ENCODE results near the gene CCR6.
A peak's percentile ranks its signal among the peaks of the same experiment; 100 is the strongest.

Gene CCR6

DNA sequence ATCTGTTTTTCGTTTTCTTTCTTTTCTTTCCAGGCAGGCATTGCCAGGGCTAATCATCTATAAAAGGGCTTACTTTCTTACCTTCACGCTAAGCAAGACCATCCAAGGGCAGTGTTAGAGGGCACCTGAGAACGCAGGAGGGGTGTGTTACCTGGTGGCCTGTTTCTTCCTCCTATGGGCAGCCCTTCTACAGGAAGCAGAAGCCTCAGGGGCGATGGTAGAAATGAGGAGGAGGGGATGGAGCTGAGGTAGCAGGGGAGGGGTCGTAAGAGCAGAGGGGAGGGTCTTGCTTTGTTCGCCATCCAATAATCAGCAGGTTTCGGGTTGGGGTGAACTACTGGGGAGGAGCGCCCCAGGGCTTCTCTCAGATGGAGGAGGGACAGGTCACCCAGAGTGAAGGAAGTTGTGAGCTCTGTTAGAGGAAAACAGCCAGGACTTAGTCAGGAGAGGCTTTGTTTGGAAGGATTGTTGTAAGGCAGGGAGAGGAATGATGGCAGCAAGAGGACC is 1.5 kb upstream of the CCR6 start:
- DNase-seq, result no peak

DNA sequence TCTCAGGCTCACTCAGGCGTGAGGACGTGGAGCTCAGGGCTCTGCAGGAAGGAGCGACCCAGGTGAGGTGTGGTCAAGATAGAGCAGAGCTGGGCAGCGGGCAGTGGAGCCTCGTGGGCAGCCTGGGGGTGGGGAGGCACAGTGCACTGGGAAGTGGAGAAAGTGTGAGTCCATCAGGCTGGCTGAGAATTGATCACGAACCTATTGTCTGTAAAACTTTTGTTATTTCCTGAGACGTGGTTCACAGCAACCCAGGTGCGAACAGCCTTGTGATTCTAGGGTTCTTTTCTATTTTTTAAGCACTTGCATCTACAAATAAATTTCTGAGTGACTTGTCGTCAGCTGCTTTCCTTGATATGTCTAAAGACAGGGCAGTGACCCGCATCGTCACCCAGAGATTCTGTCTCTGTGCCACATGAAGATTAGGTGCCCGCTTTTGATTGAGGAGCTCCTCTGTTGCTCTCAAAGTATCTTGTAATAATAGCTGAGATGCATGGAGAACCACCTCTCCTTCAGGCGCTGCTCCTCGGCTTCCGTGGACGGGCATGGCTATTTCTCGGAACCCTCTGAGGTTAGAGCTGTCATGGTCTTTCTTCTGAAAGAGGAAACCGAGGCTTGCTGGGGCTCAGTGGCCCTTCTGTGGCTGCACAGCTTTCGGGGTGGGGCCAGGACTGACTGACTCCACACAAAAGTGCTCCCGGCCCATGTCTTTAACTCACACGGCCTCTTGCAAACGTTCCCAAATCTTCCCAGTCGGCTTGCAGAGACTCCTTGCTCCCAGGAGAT is 662 bp upstream of the CCR6 start:
- DNase-seq, result peak; percentile 63

DNA sequence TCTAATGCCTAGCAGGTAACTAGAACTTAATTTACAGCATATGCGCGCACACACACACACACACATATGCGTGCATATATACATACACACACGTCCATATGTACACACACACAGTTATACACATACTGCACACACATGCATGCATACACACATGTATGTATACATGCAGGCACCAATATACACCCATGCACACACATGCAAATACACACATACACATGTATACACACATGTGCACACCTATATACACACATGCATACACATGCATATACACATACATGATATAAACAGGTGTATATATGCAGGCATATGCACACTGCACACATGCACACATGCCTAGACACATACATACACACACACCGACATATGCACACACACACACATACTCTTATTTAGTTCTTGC is 1.9 kb downstream of the CCR6 start:
- DNase-seq, result no peak

DNA sequence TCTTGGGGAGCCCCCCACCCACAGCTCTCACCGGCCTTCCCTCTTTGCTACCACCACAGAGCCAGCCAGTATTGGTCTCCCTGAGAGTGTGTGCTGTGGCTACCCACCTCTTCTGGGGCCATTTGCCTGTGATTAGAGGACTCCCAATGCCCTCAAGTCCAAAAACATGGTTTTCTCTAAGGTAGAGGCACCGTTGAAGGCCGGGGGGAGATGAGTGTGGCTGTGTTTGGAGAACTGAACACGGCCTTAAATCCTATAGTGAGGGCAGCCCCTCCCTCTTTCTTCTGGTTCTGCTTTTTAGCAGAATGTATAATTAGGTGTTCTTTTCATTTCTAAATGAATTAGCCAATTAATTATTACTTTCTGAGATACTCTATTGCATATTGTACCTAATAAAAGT is 2.5 kb downstream of the CCR6 start:
- DNase-seq, result peak; percentile 21

DNA sequence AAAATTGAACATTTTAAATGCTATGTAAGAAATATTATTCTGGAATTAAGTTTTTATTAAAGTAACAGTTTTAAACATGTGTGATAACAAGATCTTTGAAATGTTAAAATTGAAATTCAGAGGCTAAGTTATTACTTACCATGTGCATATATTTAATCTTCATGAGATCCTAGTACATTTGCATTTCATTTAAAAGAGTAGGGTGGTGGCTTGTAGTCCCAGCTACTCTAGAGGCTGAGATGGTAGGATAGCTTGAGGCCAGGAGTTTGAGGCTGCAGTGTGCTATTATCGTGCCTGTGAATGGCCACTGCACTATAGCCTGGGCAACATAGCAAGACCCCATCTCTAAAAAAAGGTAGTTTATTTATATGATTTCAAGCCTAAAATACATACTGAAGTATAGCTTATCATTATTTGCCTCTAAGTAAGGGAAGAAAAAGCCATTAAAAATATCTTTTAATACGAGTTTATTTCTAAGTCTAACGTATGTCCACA is 3.0 kb downstream of the CCR6 start:
- no peak for DNase-seq

DNA sequence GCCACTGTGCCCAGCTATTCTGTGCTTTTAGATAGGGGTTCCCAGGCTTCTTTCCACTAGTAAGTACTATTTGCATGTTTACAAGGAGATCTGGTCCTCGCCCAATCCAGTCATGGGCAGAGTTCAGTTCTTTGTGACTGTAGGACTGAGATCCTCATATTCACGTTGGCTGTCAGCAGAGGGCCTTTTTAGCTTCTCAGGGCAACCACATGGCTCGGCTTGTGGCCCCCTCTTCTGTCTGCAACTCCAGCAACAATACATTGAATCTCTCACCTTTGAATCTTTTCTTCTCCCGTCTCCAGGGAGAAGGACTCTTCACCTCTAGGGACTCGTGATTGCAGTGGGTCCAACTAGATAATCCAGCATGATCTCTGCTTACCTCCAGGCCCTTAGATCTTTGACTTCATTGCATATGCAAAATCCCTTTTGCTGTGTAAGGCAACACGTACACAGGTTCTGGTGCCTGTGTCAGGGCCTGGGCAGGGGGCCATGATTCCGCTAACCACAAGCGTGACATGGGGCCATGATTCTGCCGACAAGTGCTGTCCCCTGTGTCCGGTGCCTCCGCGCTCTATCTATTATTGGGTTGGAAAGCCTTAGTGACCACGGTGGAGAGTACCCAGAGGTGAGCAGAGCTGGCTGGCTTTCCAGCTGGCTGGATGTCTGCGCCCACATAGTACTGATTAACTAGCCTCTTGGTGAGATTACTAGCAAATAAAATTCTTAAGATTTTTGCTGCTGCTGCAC is 5.1 kb downstream of the CCR6 start:
- DNase-seq, result no peak

DNA sequence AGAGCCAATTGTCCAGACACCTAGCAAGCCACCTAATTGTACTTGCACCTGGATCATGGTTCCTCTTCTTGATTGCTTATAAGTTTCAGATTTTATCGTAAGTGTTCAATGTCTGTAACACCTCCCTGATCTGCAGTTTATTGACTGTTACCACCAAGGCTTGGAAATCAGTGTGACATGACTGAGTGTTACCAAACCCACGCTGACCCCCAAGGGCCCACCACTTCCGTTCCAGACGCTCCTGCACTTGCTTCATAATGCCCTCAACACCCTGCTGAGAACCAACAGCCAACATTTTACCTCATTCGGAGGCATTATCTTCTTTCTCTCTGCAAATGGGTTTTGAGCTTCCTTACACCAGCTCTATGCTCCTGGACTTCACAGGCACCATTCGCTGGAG is 6.3 kb downstream of the CCR6 start:
- no peak for DNase-seq

DNA sequence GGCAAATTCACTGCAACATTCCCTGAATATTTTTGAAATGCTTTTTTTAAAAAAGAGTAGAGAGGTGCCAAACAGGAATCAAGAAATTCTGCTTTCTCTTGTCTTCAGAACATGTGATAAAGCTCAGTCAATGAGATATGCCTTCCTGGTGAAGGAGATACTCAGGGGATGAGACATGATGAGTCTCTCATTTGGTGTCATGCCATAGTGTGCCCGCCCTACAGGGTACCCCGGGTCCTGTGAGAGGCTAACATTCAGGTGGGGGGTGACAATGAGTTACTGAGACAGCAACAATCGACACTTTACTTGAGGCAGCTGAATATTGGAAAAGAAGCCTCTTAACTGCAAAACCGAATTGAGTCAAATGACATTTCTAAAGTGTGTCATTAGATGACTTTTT is 6.7 kb downstream of the CCR6 start:
- no peak for DNase-seq

DNA sequence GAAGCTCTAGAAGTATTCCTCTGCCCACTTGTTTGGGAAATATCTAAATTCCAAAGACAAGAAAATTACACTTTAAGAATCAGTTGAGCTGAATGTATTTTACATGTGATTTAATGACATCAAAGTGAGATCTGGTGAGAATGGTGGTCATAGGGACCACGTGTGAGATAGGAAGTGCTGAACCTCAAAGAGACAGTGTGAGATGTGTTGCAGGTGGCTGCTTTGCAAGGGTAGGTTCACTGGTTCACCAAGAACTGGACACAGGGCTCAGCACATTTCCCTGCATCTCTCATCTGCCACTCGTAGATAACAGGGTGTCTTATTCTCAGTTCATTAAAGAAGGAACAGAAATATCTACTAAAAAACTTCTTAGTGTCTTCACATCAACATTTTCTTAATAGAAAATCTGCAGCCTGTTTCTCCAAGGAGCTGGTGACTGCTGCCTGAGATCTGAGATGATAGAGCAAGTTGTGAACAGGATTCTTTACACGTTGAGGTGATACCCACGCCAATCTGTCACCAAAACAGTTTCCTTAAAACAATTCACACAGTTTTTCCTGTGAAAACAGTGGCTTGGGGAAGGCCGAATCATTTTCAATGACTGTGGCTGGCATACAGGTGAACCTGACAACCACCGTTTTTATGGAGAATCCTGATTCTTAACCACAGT is 7.2 kb downstream of the CCR6 start:
- no peak for DNase-seq

DNA sequence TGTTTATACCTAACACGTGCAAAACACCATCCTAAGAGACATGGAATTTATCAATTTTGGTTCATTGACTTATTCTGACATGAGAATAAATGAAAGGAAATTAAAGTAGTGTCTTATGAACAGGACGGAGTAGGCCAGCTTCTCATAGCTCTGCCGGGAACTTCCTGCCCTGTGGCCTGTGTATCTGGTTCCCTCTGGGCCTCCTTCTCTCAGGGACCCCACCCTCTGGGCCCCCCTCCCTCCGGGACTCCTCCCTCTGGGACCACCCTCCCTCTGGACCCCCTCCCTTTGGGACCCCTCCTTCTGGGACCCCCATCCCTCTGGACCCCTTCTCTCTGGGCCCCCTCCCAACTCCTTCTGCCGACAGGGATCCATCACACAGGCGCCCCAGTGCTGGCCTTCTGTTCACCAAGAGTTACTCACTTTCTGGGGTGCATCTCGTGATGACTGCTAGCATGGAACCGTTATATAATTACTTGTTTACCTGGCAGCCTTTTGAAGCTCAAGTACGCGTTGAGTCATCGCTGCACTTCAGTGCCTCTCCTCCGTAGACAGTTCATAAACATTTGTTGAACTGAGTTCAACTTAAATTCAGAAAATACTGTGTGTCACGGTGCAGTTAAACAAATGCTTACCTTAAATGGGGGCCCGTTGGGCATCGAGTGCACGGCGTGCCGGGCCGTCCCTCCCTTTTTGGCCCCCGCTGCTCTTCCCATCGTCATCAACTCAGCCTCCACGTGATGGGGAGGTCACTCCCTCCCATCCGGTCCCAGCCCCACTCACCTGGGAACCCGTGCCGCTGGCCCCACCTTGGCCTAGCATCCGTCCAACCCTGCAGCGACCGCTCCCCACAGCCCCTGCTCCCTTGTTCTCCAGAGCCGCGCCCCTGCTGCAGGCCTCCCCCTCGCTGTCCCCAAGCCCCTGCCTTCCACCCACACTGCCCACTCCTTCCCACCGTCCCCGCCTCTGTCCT is 8.1 kb downstream of the CCR6 start:
- no peak for DNase-seq

DNA sequence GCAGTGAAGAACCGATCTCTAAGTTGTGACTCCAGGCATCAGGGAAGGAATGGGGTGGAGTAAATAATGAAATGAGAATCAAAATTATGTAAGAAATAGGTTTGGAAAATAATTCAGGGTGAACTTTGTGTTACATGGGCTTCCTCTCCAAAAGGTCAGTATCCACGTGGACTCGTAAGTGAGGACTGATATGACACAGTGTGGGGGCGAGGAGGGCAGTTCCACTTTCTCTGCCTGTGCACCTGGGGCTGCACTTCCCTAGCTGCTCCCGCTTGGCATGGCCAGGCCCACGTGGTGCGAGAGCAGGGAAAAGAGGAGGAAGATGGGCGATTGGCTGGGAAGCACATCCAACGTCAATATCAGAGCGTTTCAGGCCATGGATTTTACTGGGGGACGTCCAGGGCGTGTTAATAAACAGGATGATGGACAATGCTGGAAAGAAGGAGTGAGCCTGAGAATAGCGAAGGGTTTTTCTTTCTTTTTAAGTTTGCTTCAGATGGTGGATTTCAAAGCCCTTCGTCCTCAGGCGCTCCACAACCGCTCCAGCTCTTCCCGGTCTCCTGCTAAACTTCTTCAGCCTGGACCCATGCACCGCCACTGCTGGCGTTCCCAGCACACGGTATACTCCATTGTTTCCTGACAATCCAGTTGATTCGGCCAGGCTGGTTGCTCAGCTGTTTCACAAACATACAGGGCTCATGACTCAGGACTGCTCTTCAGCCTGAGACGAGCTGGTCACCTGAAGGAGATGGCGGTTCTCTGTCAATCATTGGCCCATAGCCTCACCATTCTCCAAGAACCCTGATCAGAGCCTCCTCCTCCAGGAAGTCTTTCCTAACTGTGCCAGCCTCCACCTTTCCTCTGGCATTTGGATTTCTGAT is 11.8 kb downstream of the CCR6 start:
- DNase-seq, result no peak

DNA sequence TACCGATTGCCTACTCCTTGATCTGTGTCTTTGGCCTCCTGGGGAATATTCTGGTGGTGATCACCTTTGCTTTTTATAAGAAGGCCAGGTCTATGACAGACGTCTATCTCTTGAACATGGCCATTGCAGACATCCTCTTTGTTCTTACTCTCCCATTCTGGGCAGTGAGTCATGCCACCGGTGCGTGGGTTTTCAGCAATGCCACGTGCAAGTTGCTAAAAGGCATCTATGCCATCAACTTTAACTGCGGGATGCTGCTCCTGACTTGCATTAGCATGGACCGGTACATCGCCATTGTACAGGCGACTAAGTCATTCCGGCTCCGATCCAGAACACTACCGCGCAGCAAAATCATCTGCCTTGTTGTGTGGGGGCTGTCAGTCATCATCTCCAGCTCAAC is 13.5 kb downstream of the CCR6 start:
- DNase-seq, result no peak

DNA sequence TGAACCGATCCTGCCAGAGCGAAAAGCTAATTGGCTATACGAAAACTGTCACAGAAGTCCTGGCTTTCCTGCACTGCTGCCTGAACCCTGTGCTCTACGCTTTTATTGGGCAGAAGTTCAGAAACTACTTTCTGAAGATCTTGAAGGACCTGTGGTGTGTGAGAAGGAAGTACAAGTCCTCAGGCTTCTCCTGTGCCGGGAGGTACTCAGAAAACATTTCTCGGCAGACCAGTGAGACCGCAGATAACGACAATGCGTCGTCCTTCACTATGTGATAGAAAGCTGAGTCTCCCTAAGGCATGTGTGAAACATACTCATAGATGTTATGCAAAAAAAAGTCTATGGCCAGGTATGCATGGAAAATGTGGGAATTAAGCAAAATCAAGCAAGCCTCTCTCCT is 14.2 kb downstream of the CCR6 start:
- DNase-seq, result no peak

DNA sequence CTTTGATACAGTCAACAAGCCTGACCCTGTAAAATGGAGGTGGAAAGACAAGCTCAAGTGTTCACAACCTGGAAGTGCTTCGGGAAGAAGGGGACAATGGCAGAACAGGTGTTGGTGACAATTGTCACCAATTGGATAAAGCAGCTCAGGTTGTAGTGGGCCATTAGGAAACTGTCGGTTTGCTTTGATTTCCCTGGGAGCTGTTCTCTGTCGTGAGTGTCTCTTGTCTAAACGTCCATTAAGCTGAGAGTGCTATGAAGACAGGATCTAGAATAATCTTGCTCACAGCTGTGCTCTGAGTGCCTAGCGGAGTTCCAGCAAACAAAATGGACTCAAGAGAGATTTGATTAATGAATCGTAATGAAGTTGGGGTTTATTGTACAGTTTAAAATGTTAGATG is 15.0 kb downstream of the CCR6 start:
- DNase-seq, result no peak

DNA sequence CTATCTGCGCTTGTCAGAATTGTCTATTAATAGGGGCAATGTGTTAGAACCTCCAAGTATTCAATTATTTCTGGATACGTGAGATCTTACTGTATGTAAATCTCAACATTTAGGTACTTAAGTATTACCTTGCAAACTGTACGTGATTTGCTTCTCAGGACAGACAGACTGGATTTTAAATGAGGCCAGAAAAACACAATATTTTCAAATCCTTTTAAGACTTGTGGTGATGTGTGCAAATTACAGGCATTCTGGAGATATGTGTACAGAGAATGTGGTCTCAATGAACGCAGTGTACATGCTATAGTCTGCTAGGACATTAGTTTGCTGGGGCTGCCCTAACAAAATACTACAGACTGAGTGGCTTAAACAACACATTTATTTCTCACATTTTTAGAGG is 16.9 kb downstream of the CCR6 start:
- no peak for DNase-seq

DNA sequence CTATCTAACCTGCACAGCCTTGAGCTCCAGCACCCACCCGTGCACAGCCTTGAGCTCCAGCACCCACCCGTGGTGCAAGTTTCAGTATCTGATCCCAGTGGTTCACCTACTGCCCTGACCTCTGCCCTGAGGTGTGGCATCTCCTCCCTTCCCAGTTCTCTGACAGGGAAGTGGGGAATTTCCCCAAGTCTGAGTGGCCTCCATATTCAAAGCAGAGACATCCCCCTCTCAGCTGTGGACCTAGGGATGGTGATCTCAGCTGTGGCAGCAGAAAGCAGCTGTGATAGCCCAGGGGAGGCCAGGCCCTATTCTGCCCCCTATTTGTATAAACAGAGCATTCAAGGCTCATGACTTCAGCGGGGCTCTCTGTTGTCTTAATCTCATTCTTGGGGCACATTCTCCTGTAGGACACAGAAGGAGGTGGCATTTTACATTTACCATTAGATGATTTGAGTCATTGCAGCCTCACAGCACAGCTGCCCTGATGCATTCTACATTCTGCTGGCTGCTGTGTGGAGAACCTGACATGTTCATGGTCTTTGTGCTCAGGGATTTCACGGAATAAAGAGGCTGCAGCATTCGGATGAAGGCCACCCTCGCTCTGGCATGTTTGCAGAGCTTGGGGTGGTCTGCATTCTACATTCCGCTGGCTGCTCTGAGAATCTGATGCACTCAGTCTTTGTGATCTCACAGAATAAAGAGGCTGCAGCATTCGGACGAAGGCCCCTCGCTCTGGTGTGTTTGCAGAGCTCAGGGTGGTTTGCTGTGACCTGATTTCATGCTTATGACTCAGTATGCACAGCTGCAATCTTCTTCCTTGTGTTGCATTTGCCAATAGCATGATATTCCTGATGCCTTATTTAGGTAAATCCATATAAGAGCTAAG is 17.9 kb downstream of the CCR6 start:
- DNase-seq, result no peak

DNA sequence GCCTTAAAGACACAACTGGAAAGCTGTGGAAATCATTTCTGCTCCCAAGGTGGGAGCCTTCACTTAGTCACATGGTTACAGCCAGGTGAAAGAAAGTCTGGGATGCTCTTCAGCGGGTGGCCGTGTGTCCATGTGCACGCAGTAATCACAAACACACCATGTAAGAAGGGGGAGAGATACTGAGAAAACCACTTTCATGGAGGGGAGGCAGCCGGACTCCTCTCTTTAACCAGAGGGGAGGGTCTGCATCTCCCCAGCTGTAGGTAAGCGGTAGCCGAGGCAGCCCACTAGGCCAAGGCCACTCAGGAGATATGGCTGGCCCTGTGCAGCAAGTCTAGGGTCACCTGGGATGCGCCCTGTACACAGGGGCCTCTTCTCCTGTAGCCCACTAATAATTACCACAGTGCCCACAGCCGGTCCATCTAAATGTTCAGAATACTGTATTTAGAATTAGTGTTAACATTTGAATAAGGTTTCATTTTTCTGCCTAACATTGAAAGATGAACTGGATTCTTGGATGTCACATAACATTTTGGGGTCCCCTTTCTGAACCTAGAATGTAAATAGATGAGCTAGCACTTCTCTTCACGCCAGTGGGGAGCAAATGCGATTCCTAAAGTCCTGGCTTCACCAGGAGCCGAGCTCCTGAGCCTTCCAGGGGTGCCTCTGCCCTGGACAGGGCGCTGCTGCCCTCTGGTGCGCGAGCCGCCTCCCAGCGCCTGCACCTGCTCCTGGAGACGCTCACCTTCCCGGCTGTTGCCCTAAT is 19.0 kb downstream of the CCR6 start:
- peak; percentile 19 for DNase-seq

DNA sequence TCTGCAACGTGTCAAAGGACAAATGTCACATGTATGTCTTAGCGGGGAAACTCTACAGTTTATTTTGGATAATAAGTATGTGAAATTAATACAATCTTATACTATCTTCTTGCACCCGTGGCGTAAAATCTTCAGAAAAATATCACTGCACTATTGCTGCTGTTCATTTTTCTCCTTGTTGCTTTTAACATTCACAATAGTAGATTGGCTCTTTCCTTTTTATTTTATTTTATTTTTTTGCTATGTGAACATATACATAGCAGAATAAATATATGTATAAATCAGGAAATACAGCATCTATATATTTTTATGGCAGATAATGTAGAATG is 19.5 kb downstream of the CCR6 start:
- no peak for DNase-seq

DNA sequence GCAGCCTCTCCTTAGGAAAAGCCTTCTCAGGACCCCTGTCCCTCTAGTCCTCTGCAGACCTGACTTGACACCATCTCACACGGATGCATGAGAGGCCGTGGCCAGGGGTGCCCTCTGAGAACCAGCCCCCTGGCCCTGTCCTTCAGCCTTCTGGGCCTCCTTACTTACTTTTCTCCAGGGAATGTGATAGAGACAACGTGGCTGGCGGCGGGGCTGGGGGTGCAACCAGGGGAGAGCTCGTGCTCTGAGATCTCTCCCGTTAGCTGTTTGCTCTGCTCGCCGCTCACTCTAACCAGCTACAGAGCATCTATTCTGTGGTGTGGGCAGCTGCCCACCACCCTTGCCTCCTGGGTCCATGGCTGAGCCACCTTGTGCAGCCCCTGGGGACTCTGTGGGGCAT is 20.1 kb downstream of the CCR6 start:
- no peak for DNase-seq

DNA sequence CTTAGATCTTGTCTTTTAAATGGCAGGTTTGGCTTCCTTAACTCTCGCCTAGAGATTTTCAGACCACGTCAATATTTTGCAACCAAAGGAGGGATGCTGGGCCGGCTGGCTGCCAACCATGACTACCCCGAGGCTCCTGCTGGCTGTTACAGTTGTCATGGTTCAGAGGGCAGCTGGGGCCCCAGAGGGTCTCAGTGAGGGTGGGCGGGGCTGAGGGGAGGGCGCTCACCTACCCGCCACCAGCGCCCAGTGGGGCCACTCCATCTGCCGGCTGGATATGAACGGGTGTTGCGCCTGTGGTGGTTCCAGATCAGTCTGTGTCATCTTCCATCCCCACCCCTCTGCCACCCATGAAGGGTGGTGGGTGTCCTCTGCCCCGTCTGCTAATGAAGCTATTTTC is 22.6 kb downstream of the CCR6 start:
- DNase-seq, result no peak
